K562 treated with DMSO at 1 percent for 24 hours (cell line): ENCODE data around the gene KIF17. TPM values are rescaled to one million over a fixed set of nuclear protein-coding genes. Genes with fewer than 3 reads are reported as not detected.

Experiments
- total RNA-seq: library from RNA; unstranded; fragments of 300-600 nt; gene quantifications from 2 replicates; pipeline ENCODE4 v1.2.3, GENCODE V29; 2022; ENCODE audit warnings: low read depth; ENCODE audit not compliant: insufficient read depth

KIF17 gene
- 0.22 and 0.36 TPM in 2 replicates for total RNA-seq

GRCh38 chr1:20717452-20718342 lies at the start of gene KIF17:
TSS of gene KIF17 (minus strand) at chr1:20718007. CDS start at chr1:20717706, 301 bp downstream.

GRCh38 chr1:20732588-20733359 lies 15.0 kb upstream of the KIF17 start, which contains the start of gene SH2D5:
TSS of gene SH2D5 (minus strand) at chr1:20732703. CDS start at chr1:20728044, 4,659 bp downstream.

GRCh38 chr1:20661207-20662109 lies 56.3 kb downstream of the KIF17 start, which contains the start of gene DDOST:
TSS of gene DDOST (minus strand) at chr1:20661369. CDS start at chr1:20661350, 19 bp downstream.

GRCh38 chr1:20633190-20634064 lies 84.4 kb downstream of the KIF17 start, which contains the start of gene PINK1:
TSS of gene PINK1 (plus strand) at chr1:20633458. CDS start at chr1:20633549, 91 bp downstream.

Other genes with a start within 250 kb of the KIF17 start
- 4.7 and 5.5 TPM in 2 replicates for gene CAMK2N1, start 231.8 kb downstream of the KIF17 start, total RNA-seq
- 47.7 and 48.2 TPM in 2 replicates for gene MUL1, start 209.9 kb downstream of the KIF17 start, total RNA-seq
- gene FAM43B, start 165.4 kb downstream of the KIF17 start, total RNA-seq = 0.20 and 0.31 TPM in 2 replicates
- not detected in 2 replicates for gene CDA, start 128.9 kb downstream of the KIF17 start, total RNA-seq
- gene PINK1, start 84.5 kb downstream of the KIF17 start, total RNA-seq = 105 and 106 TPM in 2 replicates
- 318 and 326 TPM in 2 replicates for gene DDOST, start 56.6 kb downstream of the KIF17 start, total RNA-seq
- gene SH2D5, start 14.7 kb upstream of the KIF17 start, total RNA-seq = 0.08 TPM in 1 of 2 replicates, not detected in the other
- gene HP1BP3, start 69.3 kb upstream of the KIF17 start, total RNA-seq = 225 TPM in 2 replicates